ENCODE results near the gene KIAA2012. TPM values are rescaled to one million over a fixed set of nuclear protein-coding genes. Genes with fewer than 3 reads are reported as not detected.
"Not testable (repeated sequence)": the region's sequence is repeated elsewhere in the genome, so short reads cannot be mapped to it uniquely, and the experiment has no call there.

KIAA2012 gene
- total RNA-seq, 2 experiments from 2014 or later = not detected

DNA sequence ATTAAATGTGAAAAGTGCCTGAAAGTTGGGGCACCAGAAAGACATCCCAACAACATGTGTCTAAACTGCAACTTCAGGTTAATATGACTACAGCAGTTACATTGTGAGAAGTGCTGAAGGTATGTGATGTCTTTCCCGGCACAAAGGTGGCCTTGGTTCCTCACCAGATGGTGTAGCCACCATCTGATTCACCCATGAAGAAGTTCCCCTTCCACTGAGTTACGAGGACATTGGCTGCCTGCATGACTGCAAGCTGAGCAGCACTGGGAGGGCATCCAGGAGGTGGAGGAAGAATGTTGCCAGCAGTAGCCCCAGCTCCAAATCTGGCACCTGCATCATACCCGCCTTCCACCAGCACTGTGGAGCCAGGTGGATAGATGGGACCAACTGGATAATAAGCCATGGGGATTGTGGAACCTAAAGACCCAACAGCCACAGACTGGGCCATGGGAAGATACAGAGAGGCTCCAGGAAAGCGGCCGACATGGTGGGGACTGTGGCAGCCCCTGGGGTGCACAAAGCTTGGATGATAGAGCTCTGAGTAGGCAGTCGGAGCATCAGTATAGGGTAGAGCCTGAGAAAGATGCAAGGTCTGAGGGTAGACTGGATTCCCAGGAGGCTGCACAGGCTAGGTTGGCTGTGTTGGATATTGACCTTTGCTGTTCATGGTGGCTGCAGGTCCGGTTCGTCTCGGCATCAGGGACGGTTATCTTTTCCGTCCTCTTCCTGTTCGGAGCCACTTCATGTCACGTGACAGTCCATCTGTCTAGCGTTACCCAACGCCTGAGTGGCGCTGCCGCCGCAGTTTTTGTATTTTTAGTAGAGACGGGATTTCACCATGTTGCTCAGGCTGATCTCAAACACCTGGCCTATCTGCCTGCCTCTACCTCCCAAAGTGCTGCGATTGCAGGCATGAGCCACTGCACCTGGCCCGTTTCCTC, 128.4 kb downstream of the KIAA2012 start:
- DNase-seq = no peak
- Mint-ChIP-seq H3K9me3 (no peaks in the 10 kb centered on the region), H3K36me3 (ENCODE audit: low read depth) (peaks cover 7% of the 10 kb centered on the region), H3K27me3 (peaks cover 9% of the 10 kb centered on the region), H3K4me1 (no peaks in the 10 kb centered on the region), H3K27ac (no peak overlapping the region), H3K4me3 (no peak overlapping the region)
- POLR2A ChIA-PET = interaction anchor here (1.3 kb wide), 1 partner anchor 10 kb away, joined by 3 read pairs; no protein-coding TSS in a partner anchor
- CTCF ChIA-PET = no interaction called here

GRCh38 chr2:202203348-202203747, 130.3 kb downstream of the KIAA2012 start:
- ChIA-PET CTCF (no interaction called here), POLR2A (no interaction called here)
- Mint-ChIP-seq H3K4me3 (no peak overlapping the region), H3K27me3 (peaks cover 4% of the 10 kb centered on the region), H3K9me3 (no peaks in the 10 kb centered on the region), H3K4me1 (no peaks in the 10 kb centered on the region), H3K27ac (no peak overlapping the region), H3K36me3 (ENCODE audit: low read depth) (peaks cover 15% of the 10 kb centered on the region)
- DNase-seq = no peak

- Mint-ChIP-seq H3K36me3 (ENCODE audit: low read depth) (peaks cover 15% of the 10 kb centered on the region), H3K4me3 (no peak overlapping the region), H3K27me3 (no peaks in the 10 kb centered on the region), H3K27ac (no peak overlapping the region), H3K4me1 (no peaks in the 10 kb centered on the region), H3K9me3 (no peaks in the 10 kb centered on the region)
- no peak for DNase-seq
- POLR2A ChIA-PET = no interaction called here
- CTCF ChIA-PET = no interaction called here
These were observed 131.8 kb downstream of the KIAA2012 start for GRCh38 chr2:202204855-202205254.

GRCh38 chr2:202208526-202208925, 135.5 kb downstream of the KIAA2012 start:
- ChIA-PET POLR2A (no interaction called here), CTCF (interaction anchor here (0.7 to 0.8 kb wide), 2 partner anchors 49 to 664 kb away, joined by 3 read pairs; no protein-coding TSS in a partner anchor)
- DNase-seq = no peak
- Mint-ChIP-seq H3K27me3 (no peaks in the 10 kb centered on the region), H3K4me3 (no peak overlapping the region), H3K27ac (no peak overlapping the region), H3K9me3 (no peaks in the 10 kb centered on the region), H3K4me1 (no peaks in the 10 kb centered on the region), H3K36me3 (ENCODE audit: low read depth) (peaks cover 23% of the 10 kb centered on the region)

GRCh38 chr2:202215179-202215578, 142.1 kb downstream of the KIAA2012 start:
- Mint-ChIP-seq H3K9me3 (no peaks in the 10 kb centered on the region), H3K4me3 (no peak overlapping the region), H3K27ac (no peak overlapping the region), H3K4me1 (peaks cover 2% of the 10 kb centered on the region), H3K27me3 (no peaks in the 10 kb centered on the region), H3K36me3 (ENCODE audit: low read depth) (peaks cover 43% of the 10 kb centered on the region)
- DNase-seq = no peak
- ChIA-PET POLR2A (no interaction called here), CTCF (no interaction called here)

- no peak overlapping the region for H3K4me3 Mint-ChIP-seq
- peak overlapping the region; percentile 2 for H3K27ac Mint-ChIP-seq
- ChIA-PET POLR2A (interaction anchor here (0.6 to 1.4 kb wide), 3 partner anchors 15 to 1728 kb away, joined by 3 to 5 read pairs (median 3); no protein-coding TSS in a partner anchor), CTCF (interaction anchor here (1.1 to 1.3 kb wide), 3 partner anchors 15 to 444 kb away, joined by 3 to 4 read pairs (median 3); partner anchors contain the start of gene SUMO1)
- no peak for DNase-seq
- H3K9me3 Mint-ChIP-seq = no peaks in the 10 kb centered on the region
- H3K27me3 Mint-ChIP-seq = no peaks in the 10 kb centered on the region
- H3K36me3 Mint-ChIP-seq (ENCODE audit: low read depth) = peaks cover 46% of the 10 kb centered on the region
- peaks cover 12% of the 10 kb centered on the region for H3K4me1 Mint-ChIP-seq
These were observed 148.8 kb downstream of the KIAA2012 start for GRCh38 chr2:202221873-202222272.

DNA sequence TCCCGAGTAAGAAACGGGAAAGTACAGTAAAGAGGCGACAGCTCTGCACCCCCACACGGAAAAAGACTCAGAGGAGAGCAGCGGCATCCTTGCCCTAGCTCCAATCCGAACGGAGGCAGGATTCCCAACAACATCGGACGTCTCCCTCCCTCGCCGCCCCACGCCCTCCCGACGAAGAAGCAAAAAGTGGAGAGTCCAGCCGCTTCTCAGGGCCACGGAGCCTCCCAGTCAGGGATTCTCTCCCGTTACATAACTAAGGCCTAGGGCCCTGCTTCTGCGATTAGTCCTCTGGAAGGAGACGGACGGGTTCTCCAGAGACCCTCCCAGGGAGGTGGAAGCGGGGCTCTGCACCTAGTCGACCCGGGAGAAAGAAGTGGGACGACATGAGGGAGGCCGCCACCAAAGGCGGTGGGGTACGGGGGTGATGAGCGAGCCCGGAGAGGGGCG, 164.8 kb downstream of the KIAA2012 start:
- peak overlapping the region; percentile 86 for H3K4me3 Mint-ChIP-seq
- POLR2A ChIA-PET = interaction anchor here (0.7 to 3.6 kb wide), 9 partner anchors 8 to 457 kb away, joined by 3 to 57 read pairs (median 5); partner anchors contain the start of genes ALS2 and NOP58
- H3K27me3 Mint-ChIP-seq = no peaks in the 10 kb centered on the region
- H3K36me3 Mint-ChIP-seq (ENCODE audit: low read depth) = peaks cover 13% of the 10 kb centered on the region
- DNase-seq = no peak
- no peaks in the 10 kb centered on the region for H3K9me3 Mint-ChIP-seq
- H3K27ac Mint-ChIP-seq = peak overlapping the region; percentile 62
- CTCF ChIA-PET = interaction anchor here (1.5 kb wide), 1 partner anchor 9 kb away, joined by 3 read pairs; no protein-coding TSS in a partner anchor
- H3K4me1 Mint-ChIP-seq = peaks cover 36% of the 10 kb centered on the region

GRCh38 chr2:202238234-202239197, 165.5 kb downstream of the KIAA2012 start, which contains the start of gene SUMO1:
Gene SUMO1 (minus strand): TSS chr2:202238597. CDS start chr2:202238451, 146 bp downstream.
- Mint-ChIP-seq H3K36me3 (ENCODE audit: low read depth) (peaks cover 13% of the 10 kb centered on the region), H3K4me3 (peak within 1 kb of the TSS; percentile 96), H3K27ac (peak within 1 kb of the TSS; percentile 92), H3K27me3 (no peaks in the 10 kb centered on the region), H3K4me1 (peaks cover 36% of the 10 kb centered on the region), H3K9me3 (no peaks in the 10 kb centered on the region)
- peak; percentile 94 for DNase-seq
- CTCF ChIA-PET = interaction anchor here (0.8 to 1.3 kb wide), 3 partner anchors 8 to 26 kb away, joined by 3 to 4 read pairs (median 3); partner anchors contain the start of gene NOP58
- POLR2A ChIA-PET = interaction anchor here (0.6 to 3.6 kb wide), 12 partner anchors 9 to 1374 kb away, joined by 3 to 57 read pairs (median 3); partner anchors contain the start of genes ALS2, CLK1 and NOP58

DNA sequence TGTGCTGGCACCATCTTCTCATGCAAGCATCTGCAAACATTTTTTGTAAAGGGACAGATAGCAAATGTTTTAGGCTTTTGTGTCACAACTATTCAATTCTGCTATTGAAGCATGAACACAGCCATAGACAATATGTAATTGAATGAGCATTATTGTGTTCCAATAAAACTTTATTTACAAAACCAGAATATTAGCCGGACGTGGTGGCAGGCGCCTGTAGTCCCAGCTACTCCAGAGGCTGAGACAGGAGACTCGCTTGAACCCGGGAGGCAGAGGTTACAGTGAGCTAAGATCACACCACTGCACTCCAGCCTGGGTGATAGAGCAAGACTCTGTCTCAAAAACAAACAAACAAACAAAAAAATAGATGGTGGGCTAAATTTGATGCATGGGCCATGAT, 174.7 kb downstream of the KIAA2012 start:
- H3K27me3 Mint-ChIP-seq; DNase-seq; H3K36me3 Mint-ChIP-seq (ENCODE audit: low read depth); H3K9me3 Mint-ChIP-seq; H3K27ac Mint-ChIP-seq; H3K4me3 Mint-ChIP-seq; POLR2A ChIA-PET: not testable (repeated sequence)
- H3K4me1 Mint-ChIP-seq = peaks cover 11% of the 10 kb centered on the region
- CTCF ChIA-PET = interaction anchor here (1.4 kb wide), 1 partner anchor 9 kb away, joined by 4 read pairs; the partner anchor contains the start of gene SUMO1

- ChIA-PET POLR2A (no interaction called here), CTCF (no interaction called here)
- no peak overlapping the region for H3K27ac Mint-ChIP-seq
- peaks cover 9% of the 10 kb centered on the region for H3K27me3 Mint-ChIP-seq
- no peak overlapping the region for H3K4me3 Mint-ChIP-seq
- peaks cover 11% of the 10 kb centered on the region for H3K4me1 Mint-ChIP-seq
- DNase-seq = no peak
- H3K36me3 Mint-ChIP-seq (ENCODE audit: low read depth) = no peaks in the 10 kb centered on the region
- peaks cover 2% of the 10 kb centered on the region for H3K9me3 Mint-ChIP-seq
These were observed 176.6 kb downstream of the KIAA2012 start for GRCh38 chr2:202249521-202250253.

GRCh38 chr2:202251494-202251893, 178.4 kb downstream of the KIAA2012 start:
- ChIA-PET POLR2A (no interaction called here), CTCF (no interaction called here)
- H3K27ac Mint-ChIP-seq = no peak overlapping the region
- no peak overlapping the region for H3K4me3 Mint-ChIP-seq
- H3K4me1 Mint-ChIP-seq = peaks cover 11% of the 10 kb centered on the region
- no peaks in the 10 kb centered on the region for H3K36me3 Mint-ChIP-seq (ENCODE audit: low read depth)
- peaks cover 2% of the 10 kb centered on the region for H3K9me3 Mint-ChIP-seq
- peaks cover 11% of the 10 kb centered on the region for H3K27me3 Mint-ChIP-seq
- no peak for DNase-seq
